Right lung (tissue), 5 donors: Measurements from ENCODE around the gene CCKAR. TPM values are rescaled to one million over a fixed set of nuclear protein-coding genes. Genes with fewer than 3 reads are reported as not detected.

Experiments
- DNase-seq, 2 donors: peaks; one replicate each; pipeline ENCODE4 v3.0.0-alpha.2; 2013
- polyA plus RNA-seq, 5 donors: library from polyadenylated mRNA; unstranded; fragments of 120-200 nt; gene quantifications; one replicate each; pipeline versions ENCODE4 v1.2.1 to v1.2.3, GENCODE V29; 2013; ENCODE audit warnings: inconsistent platforms in 1 of 5, low replicate concordance in 1 of 5; ENCODE audit not compliant: insufficient read length in 5 of 5, insufficient read depth in 1 of 5

The CCKAR gene
- polyA plus RNA-seq, 5 donors, result 0.09 to 3.7 (median 0.21) TPM; not detected in 1

- DNase-seq, result no peak
Measured at GRCh38 chr4:26490960-26491284, 638 bp upstream of the CCKAR start.

- DNase-seq, result peak in 1 of 2 donors; percentile 64
Measured at GRCh38 chr4:26489101-26489985, 941 bp downstream of the CCKAR start.

GRCh38 chr4:26485684-26486083, 4.6 kb downstream of the CCKAR start:
- DNase-seq, result no peak

- no peak for DNase-seq
Measured at GRCh38 chr4:26484516-26484915, 5.8 kb downstream of the CCKAR start.

GRCh38 chr4:26484032-26484515, 6.2 kb downstream of the CCKAR start:
- DNase-seq, result peak in 1 of 2 donors; percentile 32

- no peak for DNase-seq
Measured at GRCh38 chr4:26482508-26483462, 7.5 kb downstream of the CCKAR start.

GRCh38 chr4:26478330-26478729, 12.0 kb downstream of the CCKAR start:
- no peak for DNase-seq

- DNase-seq, result no peak
Measured at GRCh38 chr4:26476545-26476944, 13.7 kb downstream of the CCKAR start.

- DNase-seq, result no peak
Measured at GRCh38 chr4:26475716-26476115, 14.6 kb downstream of the CCKAR start.

GRCh38 chr4:26474551-26474950, 15.7 kb downstream of the CCKAR start:
- DNase-seq, result no peak

GRCh38 chr4:26473893-26474292, 16.4 kb downstream of the CCKAR start:
- no peak for DNase-seq

GRCh38 chr4:26471890-26472289, 18.4 kb downstream of the CCKAR start:
- no peak for DNase-seq

GRCh38 chr4:26468977-26469376, 21.3 kb downstream of the CCKAR start:
- no peak for DNase-seq

- no peak for DNase-seq
Measured at GRCh38 chr4:26468283-26468949, 21.9 kb downstream of the CCKAR start.

- no peak for DNase-seq
Measured at GRCh38 chr4:26467724-26468123, 22.6 kb downstream of the CCKAR start.

- no peak for DNase-seq
Measured at GRCh38 chr4:26466578-26467270, 23.6 kb downstream of the CCKAR start.

GRCh38 chr4:26464420-26465095, 25.7 kb downstream of the CCKAR start:
- DNase-seq, result no peak

- no peak for DNase-seq
Measured at GRCh38 chr4:26463386-26463785, 26.9 kb downstream of the CCKAR start.

GRCh38 chr4:26462874-26463273, 27.4 kb downstream of the CCKAR start:
- DNase-seq, result no peak

GRCh38 chr4:26459756-26460530, 30.3 kb downstream of the CCKAR start:
- no peak for DNase-seq
